Right kidney (tissue), 1 donor: ENCODE measurements around the gene EPB41L4B.
"Not testable (repeated sequence)": the region's sequence is repeated elsewhere in the genome, so short reads cannot be mapped to it uniquely, and the experiment has no call there.

Experiments used
- DNase-seq: peaks from one replicate; pipeline ENCODE4 v3.0.0-alpha.2; 2016

The EPB41L4B gene

GRCh38 chr9:109245310-109245897 lies 75.5 kb downstream of the EPB41L4B start:
- DNase-seq = no peak

GRCh38 chr9:109244179-109245132 lies 76.4 kb downstream of the EPB41L4B start:
- DNase-seq = peak; percentile 65

GRCh38 chr9:109242741-109243140 lies 78.1 kb downstream of the EPB41L4B start:
- no peak for DNase-seq

GRCh38 chr9:109242014-109242413 lies 78.8 kb downstream of the EPB41L4B start:
- no peak for DNase-seq

- DNase-seq = no peak
Measured at GRCh38 chr9:109241207-109241606, 79.7 kb downstream of the EPB41L4B start.

GRCh38 chr9:109239240-109239639 lies 81.6 kb downstream of the EPB41L4B start:
- DNase-seq = no peak

- DNase-seq = no peak
Measured at GRCh38 chr9:109238655-109239054, 82.2 kb downstream of the EPB41L4B start.

GRCh38 chr9:109238125-109238524 lies 82.7 kb downstream of the EPB41L4B start:
- DNase-seq = no peak

- DNase-seq = no peak
Measured at GRCh38 chr9:109232449-109233237, 88.2 kb downstream of the EPB41L4B start.

- DNase-seq = no peak
Measured at GRCh38 chr9:109231593-109231992, 89.3 kb downstream of the EPB41L4B start.

- no peak for DNase-seq
Measured at GRCh38 chr9:109230277-109230676, 90.6 kb downstream of the EPB41L4B start.

GRCh38 chr9:109229682-109230081 lies 91.2 kb downstream of the EPB41L4B start:
- no peak for DNase-seq

GRCh38 chr9:109228093-109228642 lies 92.7 kb downstream of the EPB41L4B start:
- no peak for DNase-seq

GRCh38 chr9:109225629-109226028 lies 95.2 kb downstream of the EPB41L4B start:
- no peak for DNase-seq

- DNase-seq = no peak
Measured at GRCh38 chr9:109224751-109225150, 96.1 kb downstream of the EPB41L4B start.

GRCh38 chr9:109218242-109218641 lies 102.6 kb downstream of the EPB41L4B start:
- DNase-seq = not testable (repeated sequence)

- DNase-seq = no peak
Measured at GRCh38 chr9:109214414-109214813, 106.4 kb downstream of the EPB41L4B start.

GRCh38 chr9:109213285-109214121 lies 107.4 kb downstream of the EPB41L4B start:
- no peak for DNase-seq

GRCh38 chr9:109212768-109213167 lies 108.1 kb downstream of the EPB41L4B start:
- no peak for DNase-seq

GRCh38 chr9:109206670-109207069 lies 114.2 kb downstream of the EPB41L4B start:
- no peak for DNase-seq

GRCh38 chr9:109205526-109205925 lies 115.3 kb downstream of the EPB41L4B start:
- DNase-seq = no peak
